GM23338 (cell line): ENCODE data around the gene APLN.

Experiments used
- CREB1 ChIP-seq: fragments of 250-450 bp; sonication (Bioruptor Pico); IDR thresholded peaks from 2 replicates; pipeline ENCODE4 v1.5.0; 2020; ENCODE audit warnings: low read depth, mild to moderate bottlenecking, moderate library complexity
- EZH2 ChIP-seq: fragments of 200-600 bp; sonication (generic); IDR thresholded peaks from one replicate; pipeline ENCODE4 v1.8.0; 2017; ENCODE audit warnings: antibody characterized with exemption, mild to moderate bottlenecking, low read depth; ENCODE audit not compliant: unreplicated experiment
- EZH2phosphoT487 ChIP-seq: fragments of 200-600 bp; sonication (generic); IDR thresholded peaks from one replicate; pipeline ENCODE4 v1.8.1; 2018; ENCODE audit warnings: antibody characterized with exemption; ENCODE audit not compliant: unreplicated experiment
- JUNB ChIP-seq: IDR thresholded peaks from one replicate; pipeline ENCODE4 v1.6.1; 2016; ENCODE audit warnings: antibody characterized with exemption; ENCODE audit not compliant: unreplicated experiment
- NANOG ChIP-seq: IDR thresholded peaks from 2 replicates; pipeline ENCODE4 v1.6.1; 2016; ENCODE audit warnings: antibody characterized with exemption, borderline replicate concordance
- POLR2AphosphoS5 ChIP-seq: IDR thresholded peaks from 2 replicates; pipeline ENCODE4 v1.6.1; 2016; ENCODE audit warnings: antibody characterized with exemption, low read depth
- STAT1 ChIP-seq: IDR thresholded peaks from one replicate; pipeline ENCODE4 v1.6.1; 2016; ENCODE audit warnings: antibody characterized with exemption; ENCODE audit not compliant: unreplicated experiment
- ZNF114 ChIP-seq: fragments of 250-450 bp; sonication (Bioruptor Pico); IDR thresholded peaks from 2 replicates; pipeline ENCODE4 v1.5.0; 2020; ENCODE audit warnings: mild to moderate bottlenecking, moderate library complexity
- ZNF331 ChIP-seq: fragments of 250-450 bp; sonication (Bioruptor Pico); IDR thresholded peaks from 2 replicates; pipeline ENCODE4 v1.5.0; 2020; ENCODE audit warnings: low read depth, mild to moderate bottlenecking, moderate library complexity
- TF ChIP-seq, protein P1 (sequence below): IDR thresholded peaks from one replicate; pipeline ENCODE4 v1.6.1; 2018; ENCODE audit warnings: antibody characterized with exemption; ENCODE audit not compliant: unreplicated experiment
- TF ChIP-seq, protein P2 (sequence below), 2 experiments: fragments of 200-600 bp in 1 of 2; sonication (generic) in 1 of 2; conservative IDR thresholded peaks; 2 replicates each; pipeline versions ENCODE4 v1.5.1 to v1.6.1; 2016 to 2017; ENCODE audit warnings: antibody characterized with exemption in 2 of 2, low read depth in 2 of 2, mild to moderate bottlenecking in 2 of 2, moderate library complexity in 1 of 2
- TF ChIP-seq, protein P3 (sequence below): IDR thresholded peaks from 2 replicates; pipeline ENCODE4 v1.6.1; 2016; ENCODE audit warnings: antibody characterized with exemption
- TF ChIP-seq, protein P4 (sequence below): fragments of 250-450 bp; sonication (Bioruptor Pico); IDR thresholded peaks from 2 replicates; pipeline ENCODE4 v1.5.0; 2020; ENCODE audit warnings: mild to moderate bottlenecking, moderate library complexity

DNA sequence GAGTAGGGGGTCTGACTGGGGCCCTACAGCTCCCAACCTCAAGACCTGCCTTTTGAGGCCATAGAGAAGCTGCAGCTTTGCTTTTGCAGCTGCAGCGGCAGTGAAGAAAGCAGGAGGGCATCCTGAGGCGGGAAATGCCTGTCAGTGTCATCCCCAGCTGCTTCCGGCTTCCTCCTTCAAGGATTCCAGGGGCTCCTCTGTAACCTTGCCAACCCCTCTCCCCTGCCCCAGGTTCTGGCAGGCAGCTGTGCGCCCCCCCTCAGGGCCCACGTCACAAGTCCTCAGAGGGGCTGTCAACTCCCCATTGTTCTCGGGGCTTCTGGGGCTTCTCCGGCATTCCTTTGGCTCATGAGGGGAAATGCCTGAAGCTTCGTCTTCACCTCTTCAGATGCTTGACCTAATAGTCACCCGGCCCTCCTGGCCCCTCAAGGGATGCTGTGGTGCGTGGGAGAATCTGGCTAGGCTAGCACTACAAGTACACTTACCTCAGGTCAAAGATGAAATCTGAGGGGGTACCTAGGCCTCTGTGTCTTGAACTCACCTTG, 31.9 kb downstream of the APLN start:
- TF ChIP-seq, protein P1, sequence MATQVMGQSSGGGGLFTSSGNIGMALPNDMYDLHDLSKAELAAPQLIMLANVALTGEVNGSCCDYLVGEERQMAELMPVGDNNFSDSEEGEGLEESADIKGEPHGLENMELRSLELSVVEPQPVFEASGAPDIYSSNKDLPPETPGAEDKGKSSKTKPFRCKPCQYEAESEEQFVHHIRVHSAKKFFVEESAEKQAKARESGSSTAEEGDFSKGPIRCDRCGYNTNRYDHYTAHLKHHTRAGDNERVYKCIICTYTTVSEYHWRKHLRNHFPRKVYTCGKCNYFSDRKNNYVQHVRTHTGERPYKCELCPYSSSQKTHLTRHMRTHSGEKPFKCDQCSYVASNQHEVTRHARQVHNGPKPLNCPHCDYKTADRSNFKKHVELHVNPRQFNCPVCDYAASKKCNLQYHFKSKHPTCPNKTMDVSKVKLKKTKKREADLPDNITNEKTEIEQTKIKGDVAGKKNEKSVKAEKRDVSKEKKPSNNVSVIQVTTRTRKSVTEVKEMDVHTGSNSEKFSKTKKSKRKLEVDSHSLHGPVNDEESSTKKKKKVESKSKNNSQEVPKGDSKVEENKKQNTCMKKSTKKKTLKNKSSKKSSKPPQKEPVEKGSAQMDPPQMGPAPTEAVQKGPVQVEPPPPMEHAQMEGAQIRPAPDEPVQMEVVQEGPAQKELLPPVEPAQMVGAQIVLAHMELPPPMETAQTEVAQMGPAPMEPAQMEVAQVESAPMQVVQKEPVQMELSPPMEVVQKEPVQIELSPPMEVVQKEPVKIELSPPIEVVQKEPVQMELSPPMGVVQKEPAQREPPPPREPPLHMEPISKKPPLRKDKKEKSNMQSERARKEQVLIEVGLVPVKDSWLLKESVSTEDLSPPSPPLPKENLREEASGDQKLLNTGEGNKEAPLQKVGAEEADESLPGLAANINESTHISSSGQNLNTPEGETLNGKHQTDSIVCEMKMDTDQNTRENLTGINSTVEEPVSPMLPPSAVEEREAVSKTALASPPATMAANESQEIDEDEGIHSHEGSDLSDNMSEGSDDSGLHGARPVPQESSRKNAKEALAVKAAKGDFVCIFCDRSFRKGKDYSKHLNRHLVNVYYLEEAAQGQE: no peak
- TF ChIP-seq, protein P2, sequence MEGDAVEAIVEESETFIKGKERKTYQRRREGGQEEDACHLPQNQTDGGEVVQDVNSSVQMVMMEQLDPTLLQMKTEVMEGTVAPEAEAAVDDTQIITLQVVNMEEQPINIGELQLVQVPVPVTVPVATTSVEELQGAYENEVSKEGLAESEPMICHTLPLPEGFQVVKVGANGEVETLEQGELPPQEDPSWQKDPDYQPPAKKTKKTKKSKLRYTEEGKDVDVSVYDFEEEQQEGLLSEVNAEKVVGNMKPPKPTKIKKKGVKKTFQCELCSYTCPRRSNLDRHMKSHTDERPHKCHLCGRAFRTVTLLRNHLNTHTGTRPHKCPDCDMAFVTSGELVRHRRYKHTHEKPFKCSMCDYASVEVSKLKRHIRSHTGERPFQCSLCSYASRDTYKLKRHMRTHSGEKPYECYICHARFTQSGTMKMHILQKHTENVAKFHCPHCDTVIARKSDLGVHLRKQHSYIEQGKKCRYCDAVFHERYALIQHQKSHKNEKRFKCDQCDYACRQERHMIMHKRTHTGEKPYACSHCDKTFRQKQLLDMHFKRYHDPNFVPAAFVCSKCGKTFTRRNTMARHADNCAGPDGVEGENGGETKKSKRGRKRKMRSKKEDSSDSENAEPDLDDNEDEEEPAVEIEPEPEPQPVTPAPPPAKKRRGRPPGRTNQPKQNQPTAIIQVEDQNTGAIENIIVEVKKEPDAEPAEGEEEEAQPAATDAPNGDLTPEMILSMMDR (conservative IDR thresholded peaks at IDR 0.05; ENCODE audit: low read depth in 2 of 2): no peak
- TF ChIP-seq EZH2: no peak
- no peak for TF ChIP-seq EZH2phosphoT487
- no peak for TF ChIP-seq CREB1 (CRISPR knock-in tag)
- TF ChIP-seq POLR2AphosphoS5: no peak
- TF ChIP-seq, protein P3, sequence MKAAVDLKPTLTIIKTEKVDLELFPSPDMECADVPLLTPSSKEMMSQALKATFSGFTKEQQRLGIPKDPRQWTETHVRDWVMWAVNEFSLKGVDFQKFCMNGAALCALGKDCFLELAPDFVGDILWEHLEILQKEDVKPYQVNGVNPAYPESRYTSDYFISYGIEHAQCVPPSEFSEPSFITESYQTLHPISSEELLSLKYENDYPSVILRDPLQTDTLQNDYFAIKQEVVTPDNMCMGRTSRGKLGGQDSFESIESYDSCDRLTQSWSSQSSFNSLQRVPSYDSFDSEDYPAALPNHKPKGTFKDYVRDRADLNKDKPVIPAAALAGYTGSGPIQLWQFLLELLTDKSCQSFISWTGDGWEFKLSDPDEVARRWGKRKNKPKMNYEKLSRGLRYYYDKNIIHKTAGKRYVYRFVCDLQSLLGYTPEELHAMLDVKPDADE: no peak
- no peak for TF ChIP-seq JUNB
- no peak for TF ChIP-seq ZNF331 (CRISPR knock-in tag)
- TF ChIP-seq, protein P4, sequence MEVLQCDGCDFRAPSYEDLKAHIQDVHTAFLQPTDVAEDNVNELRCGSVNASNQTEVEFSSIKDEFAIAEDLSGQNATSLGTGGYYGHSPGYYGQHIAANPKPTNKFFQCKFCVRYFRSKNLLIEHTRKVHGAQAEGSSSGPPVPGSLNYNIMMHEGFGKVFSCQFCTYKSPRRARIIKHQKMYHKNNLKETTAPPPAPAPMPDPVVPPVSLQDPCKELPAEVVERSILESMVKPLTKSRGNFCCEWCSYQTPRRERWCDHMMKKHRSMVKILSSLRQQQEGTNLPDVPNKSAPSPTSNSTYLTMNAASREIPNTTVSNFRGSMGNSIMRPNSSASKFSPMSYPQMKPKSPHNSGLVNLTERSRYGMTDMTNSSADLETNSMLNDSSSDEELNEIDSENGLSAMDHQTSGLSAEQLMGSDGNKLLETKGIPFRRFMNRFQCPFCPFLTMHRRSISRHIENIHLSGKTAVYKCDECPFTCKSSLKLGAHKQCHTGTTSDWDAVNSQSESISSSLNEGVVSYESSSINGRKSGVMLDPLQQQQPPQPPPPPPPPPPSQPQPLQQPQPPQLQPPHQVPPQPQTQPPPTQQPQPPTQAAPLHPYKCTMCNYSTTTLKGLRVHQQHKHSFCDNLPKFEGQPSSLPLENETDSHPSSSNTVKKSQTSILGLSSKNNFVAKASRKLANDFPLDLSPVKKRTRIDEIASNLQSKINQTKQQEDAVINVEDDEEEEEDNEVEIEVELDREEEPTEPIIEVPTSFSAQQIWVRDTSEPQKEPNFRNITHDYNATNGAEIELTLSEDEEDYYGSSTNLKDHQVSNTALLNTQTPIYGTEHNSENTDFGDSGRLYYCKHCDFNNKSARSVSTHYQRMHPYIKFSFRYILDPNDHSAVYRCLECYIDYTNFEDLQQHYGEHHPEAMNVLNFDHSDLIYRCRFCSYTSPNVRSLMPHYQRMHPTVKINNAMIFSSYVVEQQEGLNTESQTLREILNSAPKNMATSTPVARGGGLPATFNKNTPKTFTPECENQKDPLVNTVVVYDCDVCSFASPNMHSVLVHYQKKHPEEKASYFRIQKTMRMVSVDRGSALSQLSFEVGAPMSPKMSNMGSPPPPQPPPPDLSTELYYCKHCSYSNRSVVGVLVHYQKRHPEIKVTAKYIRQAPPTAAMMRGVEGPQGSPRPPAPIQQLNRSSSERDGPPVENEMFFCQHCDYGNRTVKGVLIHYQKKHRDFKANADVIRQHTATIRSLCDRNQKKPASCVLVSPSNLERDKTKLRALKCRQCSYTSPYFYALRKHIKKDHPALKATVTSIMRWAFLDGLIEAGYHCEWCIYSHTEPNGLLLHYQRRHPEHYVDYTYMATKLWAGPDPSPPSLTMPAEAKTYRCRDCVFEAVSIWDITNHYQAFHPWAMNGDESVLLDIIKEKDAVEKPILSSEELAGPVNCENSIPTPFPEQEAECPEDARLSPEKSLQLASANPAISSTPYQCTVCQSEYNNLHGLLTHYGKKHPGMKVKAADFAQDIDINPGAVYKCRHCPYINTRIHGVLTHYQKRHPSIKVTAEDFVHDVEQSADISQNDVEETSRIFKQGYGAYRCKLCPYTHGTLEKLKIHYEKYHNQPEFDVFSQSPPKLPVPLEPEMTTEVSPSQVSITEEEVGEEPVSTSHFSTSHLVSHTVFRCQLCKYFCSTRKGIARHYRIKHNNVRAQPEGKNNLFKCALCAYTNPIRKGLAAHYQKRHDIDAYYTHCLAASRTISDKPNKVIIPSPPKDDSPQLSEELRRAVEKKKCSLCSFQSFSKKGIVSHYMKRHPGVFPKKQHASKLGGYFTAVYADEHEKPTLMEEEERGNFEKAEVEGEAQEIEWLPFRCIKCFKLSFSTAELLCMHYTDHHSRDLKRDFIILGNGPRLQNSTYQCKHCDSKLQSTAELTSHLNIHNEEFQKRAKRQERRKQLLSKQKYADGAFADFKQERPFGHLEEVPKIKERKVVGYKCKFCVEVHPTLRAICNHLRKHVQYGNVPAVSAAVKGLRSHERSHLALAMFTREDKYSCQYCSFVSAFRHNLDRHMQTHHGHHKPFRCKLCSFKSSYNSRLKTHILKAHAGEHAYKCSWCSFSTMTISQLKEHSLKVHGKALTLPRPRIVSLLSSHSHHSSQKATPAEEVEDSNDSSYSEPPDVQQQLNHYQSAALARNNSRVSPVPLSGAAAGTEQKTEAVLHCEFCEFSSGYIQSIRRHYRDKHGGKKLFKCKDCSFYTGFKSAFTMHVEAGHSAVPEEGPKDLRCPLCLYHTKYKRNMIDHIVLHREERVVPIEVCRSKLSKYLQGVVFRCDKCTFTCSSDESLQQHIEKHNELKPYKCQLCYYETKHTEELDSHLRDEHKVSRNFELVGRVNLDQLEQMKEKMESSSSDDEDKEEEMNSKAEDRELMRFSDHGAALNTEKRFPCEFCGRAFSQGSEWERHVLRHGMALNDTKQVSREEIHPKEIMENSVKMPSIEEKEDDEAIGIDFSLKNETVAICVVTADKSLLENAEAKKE (CRISPR knock-in tag): no peak
- TF ChIP-seq ZNF114 (CRISPR knock-in tag): no peak
- no peak for TF ChIP-seq NANOG
- no peak for TF ChIP-seq STAT1
